OCI-LY7 (cell line): ENCODE results near the gene ACTG2. TPM values are rescaled to one million over a fixed set of nuclear protein-coding genes. Genes with fewer than 3 reads are reported as not detected.

Experiments used
- BruUV-seq: library from RNA; stranded (reverse); fragments of 400-500 nt; replicated peaks from 2 replicates; lab custom pipeline; 2021; lab: Mats Ljungman, UMichigan
- CTCF ChIA-PET: fragments of 300-600 bp; sonication (Branson Sonifier 250); formaldehyde crosslinking; loops from one replicate; lab custom pipeline; 2022; ENCODE audit warnings: antibody characterized with exemption; ENCODE audit not compliant: unreplicated experiment; lab: Charles Lee
- POLR2A ChIA-PET: fragments of 300-600 bp; sonication (Branson Sonifier 250); formaldehyde crosslinking; loops from one replicate; lab custom pipeline; 2022; ENCODE audit warnings: antibody characterized with exemption; lab: Charles Lee
- DNase-seq: peaks from one replicate; pipeline ENCODE4 v3.0.0-alpha.2; 2015; ENCODE audit warnings: low spot score
- H2AFZ ChIP-seq: fragments of 200-600 bp; sonication (generic), shearing (Covaris generic); 2 replicates; pipeline ENCODE4 v1.6.1; 2014; ENCODE audit warnings: mild to moderate bottlenecking, antibody characterized with exemption, low read length, moderate library complexity
- H3K27ac ChIP-seq: fragments of 200-600 bp; sonication (generic); 2 replicates; pipeline ENCODE4 v1.5.1; 2014; ENCODE audit warnings: mixed run types, low read depth, mild to moderate bottlenecking, moderate library complexity, low read length, inconsistent platforms; ENCODE audit not compliant: poor library complexity, severe bottlenecking
- H3K36me3 ChIP-seq: fragments of 200-600 bp; sonication (generic); 2 replicates; pipeline ENCODE4 v1.6.1; 2014; ENCODE audit warnings: mild to moderate bottlenecking, antibody characterized with exemption, low read length, moderate library complexity, mixed read lengths; ENCODE audit not compliant: insufficient read depth
- H3K4me1 ChIP-seq: fragments of 200-600 bp; sonication (generic); 2 replicates; pipeline ENCODE4 v1.5.1; 2014; ENCODE audit warnings: mild to moderate bottlenecking, low read length; ENCODE audit not compliant: insufficient read depth, poor library complexity, severe bottlenecking
- H3K4me2 ChIP-seq: fragments of 200-600 bp; sonication (generic); 2 replicates; pipeline ENCODE4 v1.6.1; 2014; ENCODE audit warnings: mild to moderate bottlenecking, low read length
- H3K4me3 ChIP-seq: fragments of 200-600 bp; sonication (generic); 2 replicates; pipeline ENCODE4 v1.5.1; 2014; ENCODE audit warnings: mild to moderate bottlenecking, low read depth, low read length; ENCODE audit not compliant: poor library complexity, severe bottlenecking
- H3K79me2 ChIP-seq: fragments of 200-600 bp; sonication (generic); 2 replicates; pipeline ENCODE4 v1.6.1; 2016; ENCODE audit warnings: low read depth, mild to moderate bottlenecking, low read length, moderate library complexity, mixed read lengths; ENCODE audit not compliant: insufficient read depth
- H3K9me2 ChIP-seq: fragments of 200-600 bp; sonication (generic); 2 replicates; pipeline ENCODE4 v1.6.1; 2016; ENCODE audit warnings: mild to moderate bottlenecking, low read length, mixed read lengths; ENCODE audit not compliant: insufficient read depth
- H3K9me3 ChIP-seq: fragments of 200-600 bp; sonication (generic); 2 replicates; pipeline ENCODE4 v1.6.1; 2014; ENCODE audit warnings: mild to moderate bottlenecking, mixed run types, low read length, mixed read lengths
- H4K20me1 ChIP-seq: fragments of 200-600 bp; sonication (generic); 2 replicates; pipeline ENCODE4 v1.6.1; 2014; ENCODE audit warnings: mild to moderate bottlenecking, antibody characterized with exemption, low read length, moderate library complexity, mixed read lengths; ENCODE audit not compliant: insufficient read depth
- EZH2phosphoT487 ChIP-seq: fragments of 200-600 bp; sonication (generic); IDR thresholded peaks from 2 replicates; pipeline ENCODE4 v1.6.1; 2018; ENCODE audit warnings: low read depth, borderline replicate concordance, mild to moderate bottlenecking, mixed run types, antibody characterized with exemption, low read length, moderate library complexity, mixed read lengths
- intact Hi-C: fragments of 100-400 bp; cut with micrococcal nuclease; formaldehyde crosslinking; loops from one replicate; pipeline ENCODE4 v1.10.0; 2022; ENCODE audit not compliant: unreplicated experiment
- total RNA-seq, 2 experiments: library from RNA; depleted of rRNA in 1 of 2; stranded (reverse); fragments of >200 nt in 1 of 2; shearing (Covaris generic) in 1 of 2; gene quantifications; 2 replicates each; pipeline ENCODE4 v1.2.3, GENCODE V29; 2014 to 2022
- TF ChIP-seq, protein P1 (sequence below): fragments of 200-600 bp; sonication (generic); conservative IDR thresholded peaks from 2 replicates; pipeline ENCODE4 v1.5.1; 2014; ENCODE audit warnings: mild to moderate bottlenecking, antibody characterized with exemption, low read length, moderate library complexity, mixed read lengths

Gene ACTG2
- total RNA-seq, 2 experiments from 2014 or later, result not detected

DNA sequence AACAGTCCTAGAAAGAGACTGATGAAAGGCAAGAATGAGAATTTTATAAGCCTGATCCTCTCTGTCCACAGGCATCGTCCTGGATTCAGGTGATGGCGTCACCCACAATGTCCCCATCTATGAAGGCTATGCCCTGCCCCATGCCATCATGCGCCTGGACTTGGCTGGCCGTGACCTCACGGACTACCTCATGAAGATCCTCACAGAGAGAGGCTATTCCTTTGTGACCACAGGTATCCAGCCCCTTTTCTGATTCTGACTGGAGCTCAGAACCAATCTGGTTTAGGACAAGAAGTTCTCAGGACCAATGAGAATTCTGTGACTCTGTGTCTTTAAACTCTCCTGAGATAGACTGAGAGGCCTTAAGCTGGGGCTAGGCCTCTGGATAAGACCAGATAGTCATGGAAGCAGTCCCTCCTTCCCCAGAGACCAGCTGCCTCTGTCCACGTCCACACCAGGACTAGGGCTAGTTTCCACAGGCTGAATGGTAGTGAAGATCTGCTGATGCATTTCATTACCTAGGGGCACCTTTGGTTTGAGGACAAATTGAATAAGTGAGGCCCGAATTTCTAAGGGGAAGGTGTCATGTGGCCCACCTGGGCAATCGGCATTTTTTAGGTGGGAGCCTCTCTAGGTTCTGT lies 20.7 kb downstream of the ACTG2 start:
- Histone ChIP-seq H3K79me2 (no peaks in the 10 kb centered on the region), H4K20me1 (no peaks in the 10 kb centered on the region), H2AFZ (no peak overlapping the region), H3K4me1 (no peaks in the 10 kb centered on the region), H3K9me3 (no peaks in the 10 kb centered on the region), H3K4me2 (no peak overlapping the region), H3K36me3 (no peaks in the 10 kb centered on the region), H3K4me3 (no peak overlapping the region), H3K27ac (no peak overlapping the region), H3K9me2 (no peaks in the 10 kb centered on the region)
- no peak for DNase-seq
- CTCF ChIA-PET, result no interaction called here
- no TSS peak for BruUV-seq
- POLR2A ChIA-PET, result no interaction called here
- intact Hi-C loops, result no loop called here
- TF ChIP-seq, protein P1, sequence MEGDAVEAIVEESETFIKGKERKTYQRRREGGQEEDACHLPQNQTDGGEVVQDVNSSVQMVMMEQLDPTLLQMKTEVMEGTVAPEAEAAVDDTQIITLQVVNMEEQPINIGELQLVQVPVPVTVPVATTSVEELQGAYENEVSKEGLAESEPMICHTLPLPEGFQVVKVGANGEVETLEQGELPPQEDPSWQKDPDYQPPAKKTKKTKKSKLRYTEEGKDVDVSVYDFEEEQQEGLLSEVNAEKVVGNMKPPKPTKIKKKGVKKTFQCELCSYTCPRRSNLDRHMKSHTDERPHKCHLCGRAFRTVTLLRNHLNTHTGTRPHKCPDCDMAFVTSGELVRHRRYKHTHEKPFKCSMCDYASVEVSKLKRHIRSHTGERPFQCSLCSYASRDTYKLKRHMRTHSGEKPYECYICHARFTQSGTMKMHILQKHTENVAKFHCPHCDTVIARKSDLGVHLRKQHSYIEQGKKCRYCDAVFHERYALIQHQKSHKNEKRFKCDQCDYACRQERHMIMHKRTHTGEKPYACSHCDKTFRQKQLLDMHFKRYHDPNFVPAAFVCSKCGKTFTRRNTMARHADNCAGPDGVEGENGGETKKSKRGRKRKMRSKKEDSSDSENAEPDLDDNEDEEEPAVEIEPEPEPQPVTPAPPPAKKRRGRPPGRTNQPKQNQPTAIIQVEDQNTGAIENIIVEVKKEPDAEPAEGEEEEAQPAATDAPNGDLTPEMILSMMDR, result no peak
- no peak for TF ChIP-seq EZH2phosphoT487

DNA sequence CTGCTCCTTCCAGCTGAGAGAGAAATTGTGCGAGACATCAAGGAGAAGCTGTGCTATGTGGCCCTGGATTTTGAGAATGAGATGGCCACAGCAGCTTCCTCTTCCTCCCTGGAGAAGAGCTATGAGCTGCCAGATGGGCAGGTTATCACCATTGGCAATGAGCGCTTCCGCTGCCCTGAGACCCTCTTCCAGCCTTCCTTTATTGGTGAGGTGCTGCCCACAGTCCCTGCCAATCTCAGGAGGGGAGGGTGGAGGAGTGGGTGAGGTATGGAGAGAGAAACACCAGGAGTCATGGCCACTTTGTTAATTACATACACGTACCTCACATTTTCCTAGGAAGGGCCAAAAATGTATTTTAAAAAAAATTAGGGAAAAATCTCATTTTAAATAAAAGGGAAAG lies 21.9 kb downstream of the ACTG2 start:
- Histone ChIP-seq H3K27ac (no peak overlapping the region), H3K4me3 (no peak overlapping the region), H3K4me2 (no peak overlapping the region), H3K36me3 (no peaks in the 10 kb centered on the region), H3K4me1 (no peaks in the 10 kb centered on the region), H4K20me1 (no peaks in the 10 kb centered on the region), H3K9me2 (no peaks in the 10 kb centered on the region), H3K79me2 (no peaks in the 10 kb centered on the region), H2AFZ (no peak overlapping the region), H3K9me3 (no peaks in the 10 kb centered on the region)
- ChIA-PET CTCF (no interaction called here), POLR2A (no interaction called here)
- BruUV-seq, result no TSS peak
- intact Hi-C loops, result no loop called here
- TF ChIP-seq, protein P1, result no peak
- TF ChIP-seq EZH2phosphoT487, result no peak
- no peak for DNase-seq

DNA sequence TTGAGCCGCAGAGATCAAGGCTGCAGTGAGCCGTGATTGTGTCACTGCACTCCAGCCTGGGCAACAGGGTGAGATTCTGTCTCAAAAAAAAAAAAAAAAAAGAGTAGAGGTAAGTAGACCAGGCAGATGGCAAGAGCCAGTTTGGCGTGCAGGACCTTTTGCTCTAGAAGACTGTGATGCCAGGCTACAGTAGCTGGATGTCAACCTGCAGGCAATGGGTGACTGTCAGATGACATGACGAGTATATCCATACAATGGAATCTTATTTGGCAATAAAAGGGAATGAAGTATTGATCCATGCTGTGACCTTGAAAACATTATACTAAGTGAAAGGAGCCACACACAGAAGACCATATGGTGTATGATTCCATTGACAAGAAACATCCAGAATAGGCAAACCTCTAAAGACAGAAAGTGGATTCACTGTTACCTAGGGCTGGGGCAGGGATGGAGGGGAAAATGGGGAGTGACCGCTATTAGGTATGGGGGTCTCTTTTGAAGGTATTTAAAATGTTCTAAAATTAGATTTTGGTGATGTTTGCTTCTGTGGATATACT lies 22.7 kb downstream of the ACTG2 start:
- Histone ChIP-seq H3K36me3 (no peaks in the 10 kb centered on the region), H3K4me1 (no peaks in the 10 kb centered on the region), H3K4me3 (no peak overlapping the region), H3K9me2 (no peaks in the 10 kb centered on the region), H3K79me2 (no peaks in the 10 kb centered on the region), H3K9me3 (no peaks in the 10 kb centered on the region), H2AFZ (no peak overlapping the region), H3K4me2 (no peak overlapping the region), H3K27ac (no peak overlapping the region), H4K20me1 (no peaks in the 10 kb centered on the region)
- POLR2A ChIA-PET, result interaction anchor here (0.6 kb wide), 1 partner anchor 94 kb away, joined by 4 read pairs; no protein-coding TSS in a partner anchor
- BruUV-seq, result no TSS peak
- DNase-seq, result no peak
- intact Hi-C loops, result no loop called here
- CTCF ChIA-PET, result no interaction called here
- TF ChIP-seq EZH2phosphoT487, result no peak
- TF ChIP-seq, protein P1, result no peak
